HG03521 (cell line): ENCODE measurements around the gene SRCIN1.

Experiments used
- ATAC-seq: cut with Tn5 transposase; IDR thresholded peaks from one replicate; pipeline ENCODE4 v1.9.1; 2021; ENCODE audit warnings: mild to moderate bottlenecking, moderate library complexity; ENCODE audit not compliant: unreplicated experiment

SRCIN1 gene

GRCh38 chr17:38617074-38617860, 11.5 kb upstream of the SRCIN1 start:
- no peak for ATAC-seq

- ATAC-seq = no peak
Observed at GRCh38 chr17:38616361-38616760, 10.6 kb upstream of the SRCIN1 start.

- no peak for ATAC-seq
Observed at GRCh38 chr17:38613981-38614779, 8.4 kb upstream of the SRCIN1 start.

GRCh38 chr17:38613525-38613980, 7.8 kb upstream of the SRCIN1 start:
- no peak for ATAC-seq

GRCh38 chr17:38611872-38612376, 6.2 kb upstream of the SRCIN1 start:
- no peak for ATAC-seq

GRCh38 chr17:38611070-38611786, 5.5 kb upstream of the SRCIN1 start:
- ATAC-seq = no peak

- no peak for ATAC-seq
Observed at GRCh38 chr17:38609280-38610031, 3.7 kb upstream of the SRCIN1 start.

- ATAC-seq = no peak
Observed at GRCh38 chr17:38608648-38609047, 2.9 kb upstream of the SRCIN1 start.

- ATAC-seq = no peak
Observed at GRCh38 chr17:38606646-38607611, 1.2 kb upstream of the SRCIN1 start.

- ATAC-seq = no peak
Observed at GRCh38 chr17:38605411-38605840, 326 bp downstream of the SRCIN1 start.

- ATAC-seq = no peak
Observed at GRCh38 chr17:38604479-38605403, 1.0 kb downstream of the SRCIN1 start.

GRCh38 chr17:38603786-38604478, 1.8 kb downstream of the SRCIN1 start:
- no peak for ATAC-seq

GRCh38 chr17:38602956-38603785, 2.6 kb downstream of the SRCIN1 start:
- ATAC-seq = no peak

- no peak for ATAC-seq
Observed at GRCh38 chr17:38602453-38602852, 3.3 kb downstream of the SRCIN1 start.

- ATAC-seq = no peak
Observed at GRCh38 chr17:38601539-38602351, 4.0 kb downstream of the SRCIN1 start.

- ATAC-seq = no peak
Observed at GRCh38 chr17:38600906-38601305, 4.8 kb downstream of the SRCIN1 start.
